GM18499 (cell line): ENCODE measurements around the gene VGLL4.

Source experiments
- ATAC-seq: cut with Tn5 transposase; IDR thresholded peaks from one replicate; pipeline ENCODE4 v1.9.1; 2021; ENCODE audit warnings: moderate number of reproducible peaks; ENCODE audit not compliant: insufficient read depth, unreplicated experiment

Gene VGLL4

GRCh38 chr3:11569156-11569741 is 74.5 kb downstream of the VGLL4 start:
- no peak for ATAC-seq

GRCh38 chr3:11568503-11569155 is 75.1 kb downstream of the VGLL4 start:
- ATAC-seq, result no peak

DNA sequence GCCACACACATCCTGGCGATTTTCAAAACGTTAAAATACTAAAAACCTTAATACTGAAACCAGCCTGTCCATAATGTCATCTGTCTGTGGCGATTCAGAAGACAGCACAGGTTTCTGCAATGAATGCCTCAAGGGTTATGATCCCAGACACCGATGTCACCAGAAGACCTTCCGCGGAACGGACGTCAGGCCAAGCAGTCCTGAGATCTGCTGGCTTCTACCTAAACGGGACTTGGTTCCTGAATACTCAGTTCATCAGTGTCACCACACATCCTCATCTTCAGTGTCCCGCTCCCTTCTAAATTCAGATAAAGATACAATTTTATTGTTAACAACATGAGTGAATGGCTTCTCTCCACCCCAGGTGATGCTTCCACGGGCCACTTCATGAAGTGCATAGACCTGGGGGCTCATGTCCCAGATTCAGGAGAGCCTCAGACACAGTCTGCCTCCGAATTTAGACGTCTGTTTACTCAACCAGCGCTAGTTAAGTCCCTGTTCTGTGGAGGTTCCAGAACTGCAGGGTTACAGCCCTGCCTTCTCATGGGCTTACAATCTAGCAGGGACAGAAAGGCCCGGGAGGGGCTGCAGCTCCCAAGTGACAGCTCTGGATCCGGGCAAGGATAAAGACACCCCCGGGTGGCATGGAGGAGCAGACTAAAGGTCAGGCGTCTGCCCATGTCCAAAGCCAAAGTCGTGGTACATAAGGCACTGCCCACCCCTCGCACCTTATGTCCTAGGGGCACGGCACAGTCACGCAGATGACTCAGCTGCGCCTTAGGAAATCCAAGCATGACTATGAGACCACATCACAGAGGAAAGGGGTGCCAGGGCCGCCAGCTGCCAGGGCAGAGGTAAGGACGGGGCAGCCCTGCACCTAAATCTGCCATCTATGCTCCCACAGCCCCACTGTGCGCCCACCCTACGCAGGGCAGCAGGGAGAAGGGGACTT is 75.9 kb downstream of the VGLL4 start:
- ATAC-seq, result no peak

GRCh38 chr3:11566916-11567315 is 76.8 kb downstream of the VGLL4 start:
- no peak for ATAC-seq

DNA sequence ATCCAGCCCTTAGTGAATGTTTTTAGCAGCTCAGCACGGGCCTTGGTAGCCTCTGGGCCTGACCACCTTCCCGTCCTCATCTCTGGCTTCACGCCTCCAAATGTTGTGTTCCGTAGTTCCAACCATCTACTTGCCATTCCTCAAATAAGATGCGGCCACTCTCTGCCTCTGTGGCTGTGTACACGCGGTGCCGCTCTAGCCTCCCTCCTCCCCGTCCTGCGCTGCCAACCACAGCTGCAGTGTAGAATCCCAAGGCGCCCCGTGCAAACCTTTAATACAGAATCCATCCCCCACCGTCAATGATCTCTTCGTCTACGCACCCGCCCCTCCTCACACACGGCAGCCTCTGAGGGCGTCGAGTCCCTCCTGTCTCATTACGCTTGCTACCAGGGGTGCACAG is 77.2 kb downstream of the VGLL4 start:
- no peak for ATAC-seq

GRCh38 chr3:11565932-11566331 is 77.8 kb downstream of the VGLL4 start:
- ATAC-seq, result no peak

DNA sequence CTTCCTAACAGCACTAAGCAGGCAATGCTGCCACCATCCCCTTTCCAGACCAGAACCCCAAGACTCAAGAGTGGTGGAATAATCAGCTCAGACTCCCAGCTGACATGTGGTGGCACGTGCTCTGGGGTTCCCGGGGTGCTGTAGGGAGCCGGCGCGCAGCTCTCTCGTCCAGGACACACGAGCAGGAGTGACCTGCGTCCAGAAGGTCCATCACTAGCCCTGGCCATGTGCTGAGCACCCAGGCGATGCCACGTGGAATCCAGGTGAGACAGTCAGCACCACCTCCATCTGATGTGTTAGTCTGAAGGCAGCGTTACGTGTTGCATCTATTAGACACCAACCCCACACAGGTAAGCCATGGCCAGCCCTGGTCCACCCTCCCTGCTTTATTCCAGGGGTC is 78.2 kb downstream of the VGLL4 start:
- ATAC-seq, result no peak

GRCh38 chr3:11565072-11565471 is 78.6 kb downstream of the VGLL4 start:
- ATAC-seq, result no peak

DNA sequence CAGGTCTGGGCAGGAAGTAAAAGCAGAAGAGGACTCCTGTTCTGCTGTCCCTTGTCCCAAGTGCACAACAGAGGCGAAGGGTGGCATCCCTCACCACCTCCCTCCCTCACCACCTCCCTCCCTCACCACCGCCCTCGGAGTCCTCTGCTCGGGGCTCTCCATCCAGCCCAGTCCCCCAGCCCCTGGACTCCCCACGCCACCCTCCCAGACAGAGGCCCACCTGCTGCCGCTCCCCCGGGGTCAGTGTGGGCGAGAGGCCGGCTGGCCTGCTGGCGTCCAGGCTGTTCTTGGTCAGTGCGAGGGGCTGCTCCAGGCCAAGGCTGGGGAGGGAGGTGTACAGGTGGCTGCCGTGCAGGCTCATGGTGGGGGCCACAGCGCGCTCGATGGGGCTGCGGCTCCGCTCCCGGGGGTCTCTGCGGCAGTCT is 79.1 kb downstream of the VGLL4 start:
- no peak for ATAC-seq

DNA sequence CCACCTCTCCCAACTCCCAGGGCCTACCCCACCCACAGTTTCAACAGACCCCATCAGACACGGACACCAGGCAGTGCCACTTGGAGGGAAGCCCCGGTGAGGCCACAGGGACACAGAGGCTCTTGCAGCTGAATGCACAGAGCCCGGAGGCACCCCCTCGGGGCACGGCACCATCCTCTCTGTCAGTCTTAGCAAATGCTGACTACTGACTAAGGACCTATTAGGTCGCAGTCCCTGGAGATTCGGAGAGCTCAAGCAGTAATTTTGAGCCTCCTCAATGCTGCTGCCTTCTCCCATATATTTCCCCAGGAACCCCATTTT is 79.9 kb downstream of the VGLL4 start:
- ATAC-seq, result no peak

DNA sequence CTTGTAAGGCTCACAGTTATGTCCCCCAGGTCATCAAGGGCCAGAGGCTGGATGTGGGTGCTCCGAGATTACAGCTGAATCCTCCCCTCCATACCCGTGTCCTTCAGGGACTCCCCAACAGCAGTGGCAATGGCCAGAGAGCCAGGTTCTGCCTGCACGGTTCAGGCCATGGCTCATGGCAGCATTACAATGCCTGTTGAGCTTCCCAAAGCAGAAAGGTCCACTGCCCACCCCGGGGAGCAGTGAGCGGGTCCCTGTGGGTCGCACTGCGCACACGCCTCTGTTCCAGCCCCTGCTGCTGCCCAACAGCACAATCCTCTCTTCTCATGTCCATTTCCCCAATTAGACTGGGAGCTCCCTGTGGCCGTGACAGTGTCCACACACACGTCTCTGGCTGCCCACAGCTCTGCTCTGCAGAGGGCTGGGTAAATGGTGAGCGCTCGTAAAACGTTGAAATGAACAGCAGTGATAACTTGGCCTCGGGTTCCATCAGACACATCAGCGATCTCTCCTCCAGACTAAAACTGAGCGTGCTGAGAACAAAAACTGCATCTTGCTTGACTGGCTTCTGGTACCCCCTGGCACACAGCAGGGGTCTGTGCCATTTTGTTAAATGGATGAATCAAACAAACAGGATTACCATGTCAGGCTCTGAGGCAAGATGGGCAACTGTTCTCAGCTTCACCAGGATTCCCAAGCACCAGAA is 80.4 kb downstream of the VGLL4 start:
- ATAC-seq, result no peak

DNA sequence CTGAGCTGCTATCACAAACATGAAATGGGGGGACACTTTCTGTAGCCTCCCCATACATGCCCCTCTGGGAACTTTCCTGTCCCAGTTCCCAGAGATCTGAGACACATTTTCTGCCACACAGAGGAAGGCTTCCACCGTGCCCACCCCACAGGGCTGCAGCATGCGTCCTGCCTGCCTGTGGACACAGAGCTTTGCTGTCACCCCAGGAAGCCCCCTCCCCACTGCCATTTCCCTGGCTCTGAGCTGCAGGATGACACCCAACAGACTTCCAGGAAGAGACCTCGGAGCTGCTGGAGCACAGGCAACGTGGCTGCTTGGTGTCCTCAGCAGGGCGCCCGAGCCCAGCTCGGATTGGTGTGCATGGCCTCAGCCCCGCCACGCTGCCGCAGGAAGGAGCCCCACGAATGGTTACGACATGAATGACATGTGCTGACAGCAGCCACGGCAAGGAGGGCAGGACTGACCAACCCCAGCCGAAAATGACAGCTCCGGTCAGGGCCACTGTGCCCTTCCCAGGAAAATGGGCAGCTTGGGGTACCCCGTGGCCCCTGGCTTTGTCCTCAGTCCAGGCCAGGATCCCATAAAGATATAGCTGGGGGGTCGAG is 81.3 kb downstream of the VGLL4 start:
- ATAC-seq, result no peak

GRCh38 chr3:11560746-11561145 is 83.0 kb downstream of the VGLL4 start:
- no peak for ATAC-seq

DNA sequence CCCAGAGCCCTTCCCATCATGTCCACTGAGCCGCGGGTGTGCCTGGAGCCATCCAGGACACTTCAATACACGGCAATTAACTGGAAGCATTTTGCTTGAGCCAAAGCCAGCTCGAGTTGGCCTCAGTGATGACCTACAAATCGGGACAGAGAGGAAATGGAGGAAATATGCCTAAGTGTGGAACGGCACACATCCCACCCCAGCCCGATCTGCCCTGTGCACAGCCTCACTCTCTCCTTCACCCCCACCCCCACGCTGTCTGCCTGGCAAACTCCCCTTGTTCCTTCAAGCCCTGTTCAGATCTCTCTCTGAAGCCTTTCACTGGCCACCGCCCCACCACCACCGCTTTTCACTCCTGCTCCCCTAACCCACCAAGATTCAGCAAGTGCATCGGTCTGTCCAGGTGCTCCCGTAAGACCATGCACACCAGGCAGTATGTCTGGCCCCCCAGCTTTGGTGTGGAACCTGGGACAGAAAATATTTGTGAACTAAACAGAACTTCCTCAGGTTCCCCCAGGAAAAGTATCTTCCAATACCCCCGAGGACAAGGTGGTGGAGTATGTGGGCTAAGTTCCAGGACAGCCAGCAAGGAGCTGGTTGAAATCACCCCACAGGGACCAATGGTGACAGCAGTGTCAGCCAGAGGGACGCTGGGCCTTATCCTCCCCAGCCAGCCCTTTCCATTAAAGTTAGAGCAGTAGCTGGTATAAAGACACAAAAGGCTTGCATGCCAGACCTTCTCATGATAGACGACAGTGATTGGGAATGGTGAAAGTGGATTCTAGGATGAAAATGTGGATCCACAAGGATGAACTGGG is 83.7 kb downstream of the VGLL4 start:
- no peak for ATAC-seq

DNA sequence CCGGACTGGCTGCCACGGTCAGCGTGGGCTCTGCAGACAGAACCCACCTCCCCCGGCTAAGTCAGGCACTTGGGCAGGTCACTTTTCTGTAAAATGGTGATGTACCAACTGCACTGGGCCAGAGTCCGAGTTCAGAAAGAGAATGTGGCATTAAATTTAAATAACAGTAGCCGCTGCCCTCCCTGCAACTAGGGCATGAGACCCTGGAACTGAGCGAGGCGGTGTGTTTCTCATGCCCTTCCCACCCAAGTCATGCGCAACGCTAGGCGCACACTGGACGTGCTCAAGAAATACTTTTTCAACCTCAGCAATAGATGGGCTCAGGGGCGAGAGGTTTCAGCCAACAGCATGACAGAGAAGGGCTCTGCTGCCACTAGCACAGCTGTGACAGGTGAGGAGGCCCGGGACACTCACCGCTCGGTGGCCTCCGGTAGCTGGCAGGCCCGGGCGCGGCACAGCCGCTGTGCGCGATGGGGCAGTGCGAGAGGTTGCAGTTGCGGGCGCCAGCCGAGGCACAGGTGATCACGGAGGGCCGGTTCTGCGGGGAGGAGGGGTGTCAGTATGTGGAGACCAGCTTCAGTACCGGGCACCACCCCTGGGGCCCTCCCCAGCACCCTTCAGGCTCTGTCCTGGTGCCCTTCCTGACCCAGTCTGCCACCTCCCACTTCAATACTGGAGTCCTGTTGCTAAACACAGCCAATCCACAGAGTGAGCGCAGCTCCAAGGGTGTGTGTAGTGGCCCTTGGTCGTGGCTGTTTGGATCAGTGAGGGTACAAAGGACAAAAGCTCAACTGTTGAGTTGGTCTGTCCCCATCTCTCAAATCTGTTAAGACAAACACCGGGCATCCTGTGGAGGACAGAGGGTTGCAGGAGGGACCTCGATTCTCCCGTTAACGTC is 84.5 kb downstream of the VGLL4 start:
- no peak for ATAC-seq

- no peak for ATAC-seq
Observed at GRCh38 chr3:11558411-11558903, 85.3 kb downstream of the VGLL4 start.

DNA sequence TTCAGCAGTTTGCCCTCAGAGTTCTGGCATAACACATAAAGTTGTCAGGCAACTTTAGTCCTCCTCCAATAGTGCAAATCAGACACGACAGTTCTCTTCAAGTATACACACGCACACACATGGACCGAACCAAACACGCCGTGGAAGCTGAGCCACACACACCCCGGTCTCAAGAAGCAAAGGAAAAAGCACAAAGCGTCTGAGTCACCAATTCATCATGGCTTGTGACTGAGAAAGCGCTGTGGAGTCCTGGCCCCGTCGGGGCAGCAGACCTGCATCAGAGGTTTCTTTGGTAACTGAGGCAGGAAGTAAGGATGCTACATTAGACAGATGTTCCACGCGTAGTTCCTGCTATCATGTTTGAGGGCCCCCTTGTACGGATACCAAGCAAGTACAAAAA is 85.7 kb downstream of the VGLL4 start:
- no peak for ATAC-seq

DNA sequence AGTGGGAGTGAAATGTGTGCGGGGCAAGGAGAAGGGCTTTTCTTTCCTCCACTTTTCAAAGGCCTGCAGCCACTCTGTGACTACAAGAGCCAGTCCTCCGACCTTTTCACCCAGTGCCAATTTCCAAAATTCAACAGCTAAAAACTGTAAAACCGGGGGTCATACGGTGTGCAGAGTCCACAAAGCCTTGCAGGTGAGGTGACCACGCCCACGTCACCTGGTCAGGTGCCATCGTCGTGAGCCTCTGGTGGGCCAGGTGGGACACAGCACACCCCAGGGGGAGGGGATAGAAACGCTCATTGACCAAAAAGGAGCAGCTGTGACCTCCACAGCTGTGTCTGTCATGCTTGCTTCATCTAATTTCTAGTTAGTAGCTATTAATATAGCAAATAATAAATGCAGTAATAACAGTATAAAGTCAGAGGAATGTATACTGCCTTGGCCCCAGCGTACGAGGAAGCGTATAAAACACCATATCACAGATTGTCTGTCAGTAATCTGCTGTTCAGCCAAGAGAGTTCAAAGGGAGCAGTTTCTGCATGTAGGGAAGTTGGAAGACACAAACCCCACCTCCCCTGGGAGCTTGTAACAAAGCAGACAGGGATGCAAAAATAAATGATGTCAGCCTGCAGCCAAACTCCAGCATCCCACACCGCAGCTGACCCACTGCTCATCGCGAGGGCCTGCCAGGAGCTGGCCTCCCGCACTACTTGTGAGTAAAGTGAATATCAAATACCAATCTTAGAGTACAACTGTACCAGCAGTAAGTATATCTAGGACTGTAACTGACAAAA is 86.7 kb downstream of the VGLL4 start:
- no peak for ATAC-seq
